ENCODE measurements around the gene PTPRM. TPM values are rescaled to one million over a fixed set of nuclear protein-coding genes. Genes with fewer than 3 reads are reported as not detected.

The PTPRM gene
- polyA plus RNA-seq, 1 of the 3 experiments (the other 2 are of a cell fraction) = 16.0 TPM

DNA sequence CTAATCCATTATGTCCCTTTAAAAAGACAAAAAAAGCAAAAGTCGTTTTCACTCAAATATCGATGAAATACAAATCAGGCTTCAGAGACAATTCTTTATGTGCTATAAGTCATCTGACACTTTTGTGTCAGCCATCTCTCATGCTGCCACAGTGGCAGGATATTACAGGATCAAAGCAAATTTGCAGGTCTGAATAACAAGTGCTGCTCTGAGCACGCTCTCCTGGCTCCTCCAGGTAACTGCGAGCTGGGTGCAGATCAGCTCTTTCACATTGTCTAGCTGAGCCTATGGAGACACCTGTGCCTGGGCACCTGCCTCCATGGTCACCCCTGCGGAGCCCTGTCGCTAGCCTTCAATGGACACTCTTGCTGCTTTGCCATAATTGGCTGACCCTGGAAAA is 792.0 kb downstream of the PTPRM start:
- Histone ChIP-seq H3K9me2 (no peaks in the 10 kb centered on the region), H3K27me3 (ENCODE audit: insufficient read depth) (no peaks in the 10 kb centered on the region), H3K4me1 (ENCODE audit: control insufficient read depth in 1 of 2, insufficient read depth in 2 of 2, low read depth in 1 of 2, low read length in 1 of 2) (no peaks in the 10 kb centered on the region; a peak in 1 of 4 replicates), H3K9me3 (no peaks in the 10 kb centered on the region), H2AFZ (ENCODE audit: low read depth) (no peak overlapping the region), H3F3A (replicated peaks; ENCODE audit: insufficient read depth) (no peaks in the 10 kb centered on the region), H4K20me1 (ENCODE audit: insufficient read depth) (no peaks in the 10 kb centered on the region), H3K27ac (ENCODE audit: low read depth in 2 of 2, low read length in 1 of 2) (no peak overlapping the region), H3K4me2 (no peak overlapping the region), H3K4me3 (ENCODE audit: low read depth in 2 of 2, low read length in 1 of 2) (no peak overlapping the region), H3K79me2 (ENCODE audit: insufficient read depth) (no peaks in the 10 kb centered on the region), H3K9ac (no peak overlapping the region), H3K36me3 (replicated peaks in 1 of 2; ENCODE audit: control insufficient read depth in 1 of 2, insufficient read depth in 2 of 2, low read length in 1 of 2) (no peaks in the 10 kb centered on the region)
- CTCF ChIA-PET = interaction anchor here (0.8 to 1.3 kb wide), 2 partner anchors 30 to 592 kb away, joined by 3 to 4 read pairs; no protein-coding TSS in a partner anchor
- no peak for TF ChIP-seq CHD2 (IDR thresholded peaks at IDR 0.05; ENCODE audit: low read length, partially characterized antibody)
- no peak for TF ChIP-seq POLR2AphosphoS5 (IDR thresholded peaks at IDR 0.05; ENCODE audit: low read depth, low read length)
- TF ChIP-seq JUND (IDR thresholded peaks at IDR 0.05) = no peak
- 73% methylated on average over 6 of the region's 6 CpGs for WGBS (ENCODE audit: low lambda C conversion rate)
- no peak for DNase-seq
- POLR2A ChIA-PET = no interaction called here

DNA sequence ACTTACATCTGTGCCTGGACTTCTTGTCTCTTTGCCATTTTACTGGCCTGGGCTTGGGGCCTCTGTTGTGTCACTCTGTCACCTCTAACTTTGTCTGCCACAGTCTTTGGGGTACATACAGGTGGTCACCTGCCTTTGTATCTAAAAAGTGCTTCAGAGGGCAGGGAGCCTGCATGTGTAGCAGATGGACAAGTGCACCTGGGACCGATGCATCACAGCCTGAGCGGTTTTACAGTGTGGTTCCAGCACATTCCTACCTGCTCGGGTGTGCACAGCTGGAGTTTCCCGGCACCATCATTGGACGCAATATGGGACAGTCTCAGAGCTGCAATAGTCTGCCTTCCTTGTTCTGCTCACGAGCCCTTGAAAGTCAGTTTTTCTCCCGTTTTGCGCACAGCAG is 792.4 kb downstream of the PTPRM start:
- no peaks in the 10 kb centered on the region for H3K9me2 ChIP-seq
- no peaks in the 10 kb centered on the region; a peak in 1 of 4 replicates for H3K4me1 ChIP-seq (ENCODE audit: control insufficient read depth in 1 of 2, insufficient read depth in 2 of 2, low read depth in 1 of 2, low read length in 1 of 2)
- H3K27ac ChIP-seq (ENCODE audit: low read depth in 2 of 2, low read length in 1 of 2) = no peak overlapping the region
- no peak for DNase-seq
- H3K27me3 ChIP-seq (ENCODE audit: insufficient read depth) = no peaks in the 10 kb centered on the region
- ChIA-PET CTCF (interaction anchor here (0.8 to 1.3 kb wide), 3 partner anchors 30 to 592 kb away, joined by 3 to 4 read pairs (median 4); no protein-coding TSS in a partner anchor), POLR2A (no interaction called here)
- H3F3A ChIP-seq (replicated peaks; ENCODE audit: insufficient read depth) = no peaks in the 10 kb centered on the region
- no peak overlapping the region for H3K4me2 ChIP-seq
- no peak overlapping the region for H2AFZ ChIP-seq (ENCODE audit: low read depth)
- no peaks in the 10 kb centered on the region for H3K79me2 ChIP-seq (ENCODE audit: insufficient read depth)
- 86% methylated on average over 7 of the region's 8 CpGs for WGBS (ENCODE audit: low lambda C conversion rate)
- no peaks in the 10 kb centered on the region for H3K9me3 ChIP-seq
- no peaks in the 10 kb centered on the region for H3K36me3 ChIP-seq (replicated peaks in 1 of 2; ENCODE audit: control insufficient read depth in 1 of 2, insufficient read depth in 2 of 2, low read length in 1 of 2)
- H4K20me1 ChIP-seq (ENCODE audit: insufficient read depth) = no peaks in the 10 kb centered on the region
- H3K4me3 ChIP-seq (ENCODE audit: low read depth in 2 of 2, low read length in 1 of 2) = no peak overlapping the region
- H3K9ac ChIP-seq = no peak overlapping the region
- TF ChIP-seq ELF1 (IDR thresholded peaks at IDR 0.05) = no peak
- no peak for TF ChIP-seq GATA2 (CRISPR knock-in tag; IDR thresholded peaks at IDR 0.05)
- TF ChIP-seq CHD2 (IDR thresholded peaks at IDR 0.05; ENCODE audit: low read length, partially characterized antibody) = no peak
- TF ChIP-seq SMC3 (IDR thresholded peaks at IDR 0.05; ENCODE audit: low read depth, low read length) = no peak
- TF ChIP-seq TAF1 (IDR thresholded peaks at IDR 0.05; ENCODE audit: borderline replicate concordance, low read depth, low read length) = no peak
- TF ChIP-seq RXRA (IDR thresholded peaks at IDR 0.05; ENCODE audit: borderline replicate concordance, low read depth) = no peak
- TF ChIP-seq, protein P1, sequence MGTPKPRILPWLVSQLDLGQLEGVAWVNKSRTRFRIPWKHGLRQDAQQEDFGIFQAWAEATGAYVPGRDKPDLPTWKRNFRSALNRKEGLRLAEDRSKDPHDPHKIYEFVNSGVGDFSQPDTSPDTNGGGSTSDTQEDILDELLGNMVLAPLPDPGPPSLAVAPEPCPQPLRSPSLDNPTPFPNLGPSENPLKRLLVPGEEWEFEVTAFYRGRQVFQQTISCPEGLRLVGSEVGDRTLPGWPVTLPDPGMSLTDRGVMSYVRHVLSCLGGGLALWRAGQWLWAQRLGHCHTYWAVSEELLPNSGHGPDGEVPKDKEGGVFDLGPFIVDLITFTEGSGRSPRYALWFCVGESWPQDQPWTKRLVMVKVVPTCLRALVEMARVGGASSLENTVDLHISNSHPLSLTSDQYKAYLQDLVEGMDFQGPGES (IDR thresholded peaks at IDR 0.05; ENCODE audit: low read depth, low read length) = no peak
- TF ChIP-seq, protein P2, sequence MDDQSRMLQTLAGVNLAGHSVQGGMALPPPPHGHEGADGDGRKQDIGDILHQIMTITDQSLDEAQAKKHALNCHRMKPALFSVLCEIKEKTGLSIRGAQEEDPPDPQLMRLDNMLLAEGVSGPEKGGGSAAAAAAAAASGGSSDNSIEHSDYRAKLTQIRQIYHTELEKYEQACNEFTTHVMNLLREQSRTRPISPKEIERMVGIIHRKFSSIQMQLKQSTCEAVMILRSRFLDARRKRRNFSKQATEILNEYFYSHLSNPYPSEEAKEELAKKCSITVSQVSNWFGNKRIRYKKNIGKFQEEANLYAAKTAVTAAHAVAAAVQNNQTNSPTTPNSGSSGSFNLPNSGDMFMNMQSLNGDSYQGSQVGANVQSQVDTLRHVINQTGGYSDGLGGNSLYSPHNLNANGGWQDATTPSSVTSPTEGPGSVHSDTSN (IDR thresholded peaks at IDR 0.05) = no peak
- TF ChIP-seq JUND (IDR thresholded peaks at IDR 0.05) = no peak
- TF ChIP-seq, protein P3, sequence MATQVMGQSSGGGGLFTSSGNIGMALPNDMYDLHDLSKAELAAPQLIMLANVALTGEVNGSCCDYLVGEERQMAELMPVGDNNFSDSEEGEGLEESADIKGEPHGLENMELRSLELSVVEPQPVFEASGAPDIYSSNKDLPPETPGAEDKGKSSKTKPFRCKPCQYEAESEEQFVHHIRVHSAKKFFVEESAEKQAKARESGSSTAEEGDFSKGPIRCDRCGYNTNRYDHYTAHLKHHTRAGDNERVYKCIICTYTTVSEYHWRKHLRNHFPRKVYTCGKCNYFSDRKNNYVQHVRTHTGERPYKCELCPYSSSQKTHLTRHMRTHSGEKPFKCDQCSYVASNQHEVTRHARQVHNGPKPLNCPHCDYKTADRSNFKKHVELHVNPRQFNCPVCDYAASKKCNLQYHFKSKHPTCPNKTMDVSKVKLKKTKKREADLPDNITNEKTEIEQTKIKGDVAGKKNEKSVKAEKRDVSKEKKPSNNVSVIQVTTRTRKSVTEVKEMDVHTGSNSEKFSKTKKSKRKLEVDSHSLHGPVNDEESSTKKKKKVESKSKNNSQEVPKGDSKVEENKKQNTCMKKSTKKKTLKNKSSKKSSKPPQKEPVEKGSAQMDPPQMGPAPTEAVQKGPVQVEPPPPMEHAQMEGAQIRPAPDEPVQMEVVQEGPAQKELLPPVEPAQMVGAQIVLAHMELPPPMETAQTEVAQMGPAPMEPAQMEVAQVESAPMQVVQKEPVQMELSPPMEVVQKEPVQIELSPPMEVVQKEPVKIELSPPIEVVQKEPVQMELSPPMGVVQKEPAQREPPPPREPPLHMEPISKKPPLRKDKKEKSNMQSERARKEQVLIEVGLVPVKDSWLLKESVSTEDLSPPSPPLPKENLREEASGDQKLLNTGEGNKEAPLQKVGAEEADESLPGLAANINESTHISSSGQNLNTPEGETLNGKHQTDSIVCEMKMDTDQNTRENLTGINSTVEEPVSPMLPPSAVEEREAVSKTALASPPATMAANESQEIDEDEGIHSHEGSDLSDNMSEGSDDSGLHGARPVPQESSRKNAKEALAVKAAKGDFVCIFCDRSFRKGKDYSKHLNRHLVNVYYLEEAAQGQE (IDR thresholded peaks at IDR 0.05; ENCODE audit: low read depth, low read length) = no peak
- TF ChIP-seq SIN3A (IDR thresholded peaks at IDR 0.05; ENCODE audit: borderline replicate concordance, low read depth, low read length) = no peak
- no peak for TF ChIP-seq RCOR1 (IDR thresholded peaks at IDR 0.05; ENCODE audit: low read length)
- TF ChIP-seq FOXM1 (IDR thresholded peaks at IDR 0.05; ENCODE audit: low read depth) = no peak
- TF ChIP-seq TCF12 (IDR thresholded peaks at IDR 0.05) = no peak
- TF ChIP-seq RAD21 (IDR thresholded peaks at IDR 0.05; ENCODE audit: low read length) = no peak
- TF ChIP-seq, protein P4, sequence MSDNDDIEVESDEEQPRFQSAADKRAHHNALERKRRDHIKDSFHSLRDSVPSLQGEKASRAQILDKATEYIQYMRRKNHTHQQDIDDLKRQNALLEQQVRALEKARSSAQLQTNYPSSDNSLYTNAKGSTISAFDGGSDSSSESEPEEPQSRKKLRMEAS (IDR thresholded peaks at IDR 0.05; ENCODE audit: low read depth) = no peak
- TF ChIP-seq, protein P5, sequence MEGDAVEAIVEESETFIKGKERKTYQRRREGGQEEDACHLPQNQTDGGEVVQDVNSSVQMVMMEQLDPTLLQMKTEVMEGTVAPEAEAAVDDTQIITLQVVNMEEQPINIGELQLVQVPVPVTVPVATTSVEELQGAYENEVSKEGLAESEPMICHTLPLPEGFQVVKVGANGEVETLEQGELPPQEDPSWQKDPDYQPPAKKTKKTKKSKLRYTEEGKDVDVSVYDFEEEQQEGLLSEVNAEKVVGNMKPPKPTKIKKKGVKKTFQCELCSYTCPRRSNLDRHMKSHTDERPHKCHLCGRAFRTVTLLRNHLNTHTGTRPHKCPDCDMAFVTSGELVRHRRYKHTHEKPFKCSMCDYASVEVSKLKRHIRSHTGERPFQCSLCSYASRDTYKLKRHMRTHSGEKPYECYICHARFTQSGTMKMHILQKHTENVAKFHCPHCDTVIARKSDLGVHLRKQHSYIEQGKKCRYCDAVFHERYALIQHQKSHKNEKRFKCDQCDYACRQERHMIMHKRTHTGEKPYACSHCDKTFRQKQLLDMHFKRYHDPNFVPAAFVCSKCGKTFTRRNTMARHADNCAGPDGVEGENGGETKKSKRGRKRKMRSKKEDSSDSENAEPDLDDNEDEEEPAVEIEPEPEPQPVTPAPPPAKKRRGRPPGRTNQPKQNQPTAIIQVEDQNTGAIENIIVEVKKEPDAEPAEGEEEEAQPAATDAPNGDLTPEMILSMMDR (IDR thresholded peaks at IDR 0.05) = no peak
- no peak for TF ChIP-seq TEAD4 (IDR thresholded peaks at IDR 0.05; ENCODE audit: borderline replicate concordance, insufficient read depth)
- no peak for TF ChIP-seq EP300 (IDR thresholded peaks at IDR 0.05; ENCODE audit: borderline replicate concordance in 1 of 2, low read depth in 1 of 2, low read length in 1 of 2)
